Transverse colon (tissue), 4 donors: ENCODE results near the gene STXBP1.

ENCODE experiments used
- EP300 ChIP-seq: sonication (generic); formaldehyde crosslinking; IDR thresholded peaks from one replicate; pipeline ENCODE4 v1.6.1; 2017; ENCODE audit warnings: antibody characterized with exemption, low read depth
- POLR2A ChIP-seq: fragments of 450-650 bp; IDR thresholded peaks from one replicate; pipeline ENCODE4 v1.6.1; 2016; ENCODE audit warnings: antibody characterized with exemption, mild to moderate bottlenecking, moderate library complexity
- POLR2AphosphoS5 ChIP-seq, 3 donors: sonication (generic); formaldehyde crosslinking; IDR thresholded peaks; one replicate each; pipeline ENCODE4 v1.6.1; 2016; ENCODE audit warnings: antibody characterized with exemption in 3 of 3
- TF ChIP-seq, protein P1 (sequence below), 5 experiments: fragments of 200-600 bp in 3 of 5; fragments of 450-650 bp in 2 of 5; sonication (generic) in 3 of 5; IDR thresholded peaks; 1 replicate in 2 of 5; 2 replicates in 3 of 5; pipeline ENCODE4 v1.5.1; 2016 to 2017; ENCODE audit warnings: antibody characterized with exemption in 5 of 5, inconsistent platforms in 3 of 5, mild to moderate bottlenecking in 2 of 5, moderate library complexity in 1 of 5

DNA sequence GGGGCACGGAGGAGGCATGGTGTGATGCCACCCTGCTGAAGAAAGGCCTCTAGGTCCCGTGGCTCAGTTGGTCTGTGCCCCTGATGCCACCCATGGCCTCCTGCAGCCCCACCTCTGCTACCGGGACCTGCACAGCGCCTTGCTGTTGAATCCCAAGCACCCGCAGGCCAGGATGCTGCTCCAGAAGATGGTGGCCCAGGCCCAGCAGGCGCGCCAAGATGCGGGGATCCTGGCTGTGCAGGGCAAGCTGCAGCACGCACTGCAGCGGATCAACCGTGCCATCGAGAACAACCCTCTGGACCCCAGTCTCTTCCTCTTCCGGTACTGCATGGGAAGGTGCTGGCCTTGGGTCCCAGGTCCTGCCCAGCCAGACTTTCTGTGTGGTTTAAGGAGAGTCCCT, 110.9 kb downstream of the STXBP1 start:
- TF ChIP-seq POLR2AphosphoS5 (IDR thresholded peaks at IDR 0.05) = no peak
- TF ChIP-seq, protein P1, sequence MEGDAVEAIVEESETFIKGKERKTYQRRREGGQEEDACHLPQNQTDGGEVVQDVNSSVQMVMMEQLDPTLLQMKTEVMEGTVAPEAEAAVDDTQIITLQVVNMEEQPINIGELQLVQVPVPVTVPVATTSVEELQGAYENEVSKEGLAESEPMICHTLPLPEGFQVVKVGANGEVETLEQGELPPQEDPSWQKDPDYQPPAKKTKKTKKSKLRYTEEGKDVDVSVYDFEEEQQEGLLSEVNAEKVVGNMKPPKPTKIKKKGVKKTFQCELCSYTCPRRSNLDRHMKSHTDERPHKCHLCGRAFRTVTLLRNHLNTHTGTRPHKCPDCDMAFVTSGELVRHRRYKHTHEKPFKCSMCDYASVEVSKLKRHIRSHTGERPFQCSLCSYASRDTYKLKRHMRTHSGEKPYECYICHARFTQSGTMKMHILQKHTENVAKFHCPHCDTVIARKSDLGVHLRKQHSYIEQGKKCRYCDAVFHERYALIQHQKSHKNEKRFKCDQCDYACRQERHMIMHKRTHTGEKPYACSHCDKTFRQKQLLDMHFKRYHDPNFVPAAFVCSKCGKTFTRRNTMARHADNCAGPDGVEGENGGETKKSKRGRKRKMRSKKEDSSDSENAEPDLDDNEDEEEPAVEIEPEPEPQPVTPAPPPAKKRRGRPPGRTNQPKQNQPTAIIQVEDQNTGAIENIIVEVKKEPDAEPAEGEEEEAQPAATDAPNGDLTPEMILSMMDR (IDR thresholded peaks at IDR 0.05) = no peak
- TF ChIP-seq EP300 = no peak
- no peak for TF ChIP-seq POLR2A
